HG03139 (cell line): ENCODE data around the gene CFTR.
"Not testable (repeated sequence)": the region's sequence is repeated elsewhere in the genome, so short reads cannot be mapped to it uniquely, and the experiment has no call there.

Experiments used
- ATAC-seq: cut with Tn5 transposase; IDR thresholded peaks from one replicate; pipeline ENCODE4 v1.9.1; 2021; ENCODE audit not compliant: unreplicated experiment

CFTR gene

DNA sequence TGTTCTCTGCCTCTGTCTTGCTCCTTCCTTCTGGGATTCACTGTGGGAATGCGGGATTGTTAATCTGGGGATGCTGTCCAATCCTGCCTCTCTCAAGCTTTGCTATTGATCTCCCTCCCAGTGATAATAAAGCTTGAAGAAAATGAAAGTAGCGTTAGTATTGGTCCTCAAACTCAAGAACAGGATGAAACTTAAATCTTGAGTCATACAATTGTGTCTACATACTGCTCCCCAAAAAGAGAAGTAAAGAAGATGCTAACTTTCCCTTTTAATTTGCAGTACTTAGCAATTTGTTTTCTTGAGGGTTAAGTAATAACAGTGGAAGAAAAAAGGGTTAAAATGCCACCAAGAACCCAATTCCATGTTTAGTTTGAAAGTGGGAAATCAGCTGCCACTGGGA, 13.6 kb downstream of the CFTR start:
- ATAC-seq, result no peak

DNA sequence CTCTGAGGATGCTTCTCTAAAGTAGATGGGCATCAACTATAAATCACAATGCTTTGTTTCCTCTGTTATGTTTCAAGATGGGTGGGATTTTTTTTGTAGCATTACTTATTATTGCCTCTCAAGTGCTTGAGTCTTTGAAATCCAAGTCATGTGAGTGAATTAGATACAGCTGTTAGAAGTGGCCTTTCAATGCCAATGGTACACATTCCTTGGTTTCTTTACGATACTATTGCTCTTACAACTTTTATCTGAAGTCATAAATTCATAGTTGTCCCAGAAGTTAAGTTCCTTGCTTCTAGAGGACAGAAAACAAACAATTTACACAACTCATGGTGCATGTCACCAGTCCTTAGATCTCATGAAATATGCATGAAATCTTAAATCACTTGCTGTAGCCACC, 15.5 kb downstream of the CFTR start:
- ATAC-seq, result no peak

DNA sequence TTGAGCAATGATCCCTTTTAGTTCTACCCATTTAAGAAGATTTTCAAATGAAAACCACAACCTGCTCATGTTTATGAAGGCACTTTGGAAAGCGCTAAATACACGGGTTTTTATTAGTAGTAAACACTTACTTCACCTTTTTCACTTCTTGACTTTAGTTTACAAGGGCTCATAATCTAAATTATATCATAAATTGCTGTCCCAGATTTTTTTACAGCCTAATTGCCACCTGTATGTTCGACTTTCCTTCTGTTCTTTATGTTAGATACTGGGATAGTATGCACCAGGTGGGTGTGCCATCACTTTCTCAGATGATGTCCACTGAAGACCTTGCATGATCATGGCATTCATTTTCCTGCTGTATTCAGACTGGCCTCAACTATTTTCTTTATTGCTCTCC, 22.5 kb downstream of the CFTR start:
- ATAC-seq, result no peak

DNA sequence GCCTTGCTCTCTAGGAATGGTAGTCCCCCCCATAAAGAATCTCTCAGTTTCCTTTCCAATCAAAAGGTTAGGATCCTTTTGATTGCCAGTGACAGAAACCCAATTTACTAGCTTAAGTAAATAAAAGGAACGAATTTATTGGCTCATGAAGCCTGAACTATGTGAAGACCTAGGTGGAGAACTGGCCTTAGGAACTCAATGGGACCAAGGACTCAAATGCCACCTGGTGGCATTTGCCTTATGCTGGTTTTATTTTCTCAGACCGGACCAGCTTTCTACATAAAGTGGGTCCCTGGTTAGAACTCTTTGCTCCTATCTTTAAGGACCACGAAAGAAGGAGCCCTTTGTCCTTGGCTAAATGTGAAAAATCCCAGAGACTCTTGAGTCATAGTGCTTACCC, 25.4 kb downstream of the CFTR start:
- ATAC-seq, result no peak

DNA sequence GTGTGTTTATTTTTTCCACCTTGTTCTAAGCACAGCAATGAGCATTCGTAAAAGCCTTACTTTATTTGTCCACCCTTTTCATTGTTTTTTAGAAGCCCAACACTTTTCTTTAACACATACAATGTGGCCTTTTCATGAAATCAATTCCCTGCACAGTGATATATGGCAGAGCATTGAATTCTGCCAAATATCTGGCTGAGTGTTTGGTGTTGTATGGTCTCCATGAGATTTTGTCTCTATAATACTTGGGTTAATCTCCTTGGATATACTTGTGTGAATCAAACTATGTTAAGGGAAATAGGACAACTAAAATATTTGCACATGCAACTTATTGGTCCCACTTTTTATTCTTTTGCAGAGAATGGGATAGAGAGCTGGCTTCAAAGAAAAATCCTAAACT, 28.9 kb downstream of the CFTR start:
- ATAC-seq, result no peak

DNA sequence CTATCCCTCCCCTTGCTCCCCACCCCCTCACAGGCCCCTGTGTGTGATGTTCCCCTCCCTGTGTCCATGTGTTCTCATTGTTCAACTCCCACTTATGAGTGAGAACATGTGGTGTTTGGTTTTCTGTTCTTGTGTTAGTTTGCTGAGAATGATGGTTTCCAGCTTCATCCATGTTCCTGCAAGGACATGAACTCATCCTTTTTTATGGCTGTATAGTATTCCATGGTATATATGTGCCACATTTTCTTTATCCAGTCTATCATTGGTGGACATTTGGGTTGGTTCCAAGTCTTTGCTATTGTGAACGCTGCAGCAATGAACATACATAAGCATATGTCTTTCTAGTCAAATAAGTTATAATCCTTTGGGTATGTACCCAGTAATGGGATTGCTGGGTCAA, 37.4 kb downstream of the CFTR start:
- ATAC-seq, result not testable (repeated sequence)

DNA sequence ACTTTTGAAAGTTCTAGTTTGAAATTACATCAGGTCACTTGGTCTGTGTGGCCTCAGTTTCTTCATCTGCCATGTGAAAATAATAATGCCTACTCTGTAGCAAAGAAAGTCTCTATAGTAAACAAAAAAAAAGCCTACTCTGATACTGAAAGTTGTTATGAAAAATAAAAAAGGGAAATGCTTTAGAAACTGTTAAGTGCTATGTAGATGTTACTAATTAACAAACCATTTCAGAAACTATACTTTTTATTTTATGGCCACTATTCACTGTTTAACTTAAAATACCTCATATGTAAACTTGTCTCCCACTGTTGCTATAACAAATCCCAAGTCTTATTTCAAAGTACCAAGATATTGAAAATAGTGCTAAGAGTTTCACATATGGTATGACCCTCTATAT, 50.6 kb downstream of the CFTR start:
- no peak for ATAC-seq

DNA sequence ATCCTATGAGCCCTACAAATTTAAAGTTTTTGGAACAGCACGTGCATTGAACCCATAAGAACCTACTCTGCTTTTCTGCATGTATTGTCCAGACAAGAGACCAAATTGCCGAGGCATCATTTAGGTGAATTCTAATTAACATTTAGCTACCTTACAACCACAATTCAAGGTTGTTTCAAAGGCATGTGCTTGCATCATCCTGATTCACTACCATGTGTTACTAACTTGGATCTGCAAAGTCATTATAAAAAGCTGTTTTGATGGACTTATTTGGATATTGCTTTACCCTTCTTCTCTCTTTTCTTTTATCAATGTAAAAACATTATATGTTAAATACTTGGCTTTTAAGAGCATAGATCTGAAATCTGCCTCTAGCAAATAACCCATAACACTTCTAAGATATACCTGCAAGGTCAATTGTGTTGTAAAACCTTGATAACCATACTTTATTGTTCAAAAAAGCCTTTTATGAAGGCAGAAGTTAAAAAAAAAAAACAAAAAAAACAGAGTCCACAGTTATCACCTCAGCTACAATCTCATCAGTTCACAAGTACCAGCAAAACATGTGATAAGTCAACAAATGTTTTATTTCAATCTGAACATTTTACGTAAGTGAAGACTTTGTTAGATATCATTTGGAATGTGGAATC, 51.9 kb downstream of the CFTR start:
- ATAC-seq, result no peak

DNA sequence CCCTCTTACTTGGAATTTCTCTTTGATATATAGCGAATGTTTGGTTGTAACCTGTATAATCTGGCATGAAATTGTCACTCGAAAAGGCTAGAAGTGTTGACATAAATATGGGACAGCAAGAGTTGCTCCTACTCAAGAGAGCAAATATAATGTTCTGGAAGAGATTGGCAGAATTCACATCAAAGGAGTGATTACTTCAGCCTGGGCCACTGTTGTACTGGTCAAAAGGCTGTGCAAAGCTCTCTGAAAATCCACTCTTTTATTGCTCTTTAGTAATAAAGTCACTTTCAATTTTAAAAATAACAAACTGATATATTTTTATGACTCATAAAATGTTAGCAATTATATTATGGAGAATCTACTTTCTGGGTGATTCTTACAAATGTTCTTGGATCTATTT, 58.2 kb downstream of the CFTR start:
- no peak for ATAC-seq

DNA sequence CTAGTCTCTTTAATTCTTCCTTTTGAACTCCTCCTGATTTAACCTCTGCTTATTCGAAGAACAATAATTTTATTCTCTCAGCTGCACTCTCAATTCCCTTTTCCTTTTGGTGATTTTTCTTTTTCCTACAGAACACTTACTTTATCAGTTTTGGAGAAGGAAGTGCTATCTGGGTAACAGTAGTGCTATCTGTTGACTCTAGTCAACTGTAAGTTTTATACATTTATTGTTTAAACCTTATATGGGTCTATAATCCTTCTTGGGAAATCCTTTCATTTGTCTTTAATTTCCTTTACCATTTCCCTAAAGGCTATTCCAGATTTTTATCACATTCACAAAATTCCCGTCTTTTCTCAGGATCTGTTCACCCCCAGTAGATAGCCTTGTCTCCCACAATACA, 64.2 kb downstream of the CFTR start:
- no peak for ATAC-seq

DNA sequence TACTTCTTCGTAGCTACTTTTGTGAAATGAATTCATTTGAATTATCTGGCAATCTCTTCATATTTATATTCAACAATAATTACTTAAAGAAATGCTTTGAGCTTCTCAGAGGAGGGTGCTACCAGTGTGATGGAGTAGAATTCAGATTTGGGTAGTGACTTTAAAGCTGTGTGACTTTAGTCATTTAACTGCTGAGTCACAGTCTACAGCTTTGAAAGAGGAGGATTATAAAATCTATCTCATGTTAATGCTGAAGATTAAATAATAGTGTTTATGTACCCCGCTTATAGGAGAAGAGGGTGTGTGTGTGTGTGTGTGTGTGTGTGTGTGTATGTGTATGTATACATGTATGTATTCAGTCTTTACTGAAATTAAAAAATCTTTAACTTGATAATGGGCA, 68.2 kb downstream of the CFTR start:
- no peak for ATAC-seq

DNA sequence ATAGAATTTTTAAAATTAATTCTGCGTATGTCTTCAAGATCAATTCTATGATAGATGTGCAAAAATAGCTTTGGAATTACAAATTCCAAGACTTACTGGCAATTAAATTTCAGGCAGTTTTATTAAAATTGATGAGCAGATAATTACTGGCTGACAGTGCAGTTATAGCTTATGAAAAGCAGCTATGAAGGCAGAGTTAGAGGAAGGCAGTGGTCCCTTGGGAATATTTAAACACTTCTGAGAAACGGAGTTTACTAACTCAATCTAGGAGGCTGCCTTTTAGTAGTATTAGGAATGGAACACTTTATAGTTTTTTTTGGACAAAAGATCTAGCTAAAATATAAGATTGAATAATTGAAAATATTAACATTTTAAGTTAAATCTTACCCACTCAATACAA, 70.8 kb downstream of the CFTR start:
- no peak for ATAC-seq

DNA sequence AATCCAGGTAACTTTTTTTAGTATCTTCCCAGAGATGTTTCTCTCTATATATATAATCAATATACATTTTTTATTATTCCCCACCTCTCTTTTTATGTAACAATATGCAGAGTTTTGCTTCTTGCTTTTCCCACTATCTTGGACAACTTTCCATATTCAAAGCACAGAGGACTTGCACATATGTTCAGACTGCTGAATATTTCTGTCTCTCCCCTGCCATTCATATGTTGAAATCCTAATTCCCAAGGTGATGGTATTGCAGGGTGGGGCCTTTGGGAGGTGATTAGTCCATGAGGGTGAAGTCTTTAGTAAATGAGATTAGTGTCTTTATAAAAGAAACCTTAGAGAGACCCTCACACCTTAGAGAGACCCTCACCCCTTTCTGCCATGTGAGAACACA, 72.8 kb downstream of the CFTR start:
- no peak for ATAC-seq

DNA sequence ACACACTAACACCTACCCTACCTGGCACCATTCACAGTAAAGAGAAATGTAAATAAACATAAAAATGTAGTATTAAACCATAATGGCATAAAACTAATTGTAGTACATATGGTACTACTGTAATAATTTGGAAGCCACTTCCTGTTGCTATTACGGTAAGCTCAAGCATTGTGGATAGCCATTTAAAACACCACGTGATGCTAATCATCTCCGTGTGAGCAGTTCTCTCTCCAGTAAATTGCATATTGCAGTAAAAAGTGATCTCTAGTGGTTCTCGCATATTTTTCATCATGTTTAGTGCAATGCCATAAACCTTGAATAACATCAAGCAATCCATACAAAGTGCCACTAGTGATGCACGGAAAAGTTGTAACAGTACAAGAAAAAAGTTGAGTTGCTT, 75.4 kb downstream of the CFTR start:
- ATAC-seq, result no peak

DNA sequence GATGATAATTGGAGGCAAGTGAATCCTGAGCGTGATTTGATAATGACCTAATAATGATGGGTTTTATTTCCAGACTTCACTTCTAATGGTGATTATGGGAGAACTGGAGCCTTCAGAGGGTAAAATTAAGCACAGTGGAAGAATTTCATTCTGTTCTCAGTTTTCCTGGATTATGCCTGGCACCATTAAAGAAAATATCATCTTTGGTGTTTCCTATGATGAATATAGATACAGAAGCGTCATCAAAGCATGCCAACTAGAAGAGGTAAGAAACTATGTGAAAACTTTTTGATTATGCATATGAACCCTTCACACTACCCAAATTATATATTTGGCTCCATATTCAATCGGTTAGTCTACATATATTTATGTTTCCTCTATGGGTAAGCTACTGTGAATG, 79.6 kb downstream of the CFTR start:
- no peak for ATAC-seq

DNA sequence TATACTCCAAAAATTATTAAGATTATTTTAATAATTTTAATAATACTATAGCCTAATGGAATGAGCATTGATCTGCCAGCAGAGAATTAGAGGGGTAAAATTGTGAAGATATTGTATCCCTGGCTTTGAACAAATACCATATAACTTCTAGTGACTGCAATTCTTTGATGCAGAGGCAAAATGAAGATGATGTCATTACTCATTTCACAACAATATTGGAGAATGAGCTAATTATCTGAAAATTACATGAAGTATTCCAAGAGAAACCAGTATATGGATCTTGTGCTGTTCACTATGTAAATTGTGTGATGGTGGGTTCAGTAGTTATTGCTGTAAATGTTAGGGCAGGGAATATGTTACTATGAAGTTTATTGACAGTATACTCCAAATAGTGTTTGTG, 80.2 kb downstream of the CFTR start:
- no peak for ATAC-seq

DNA sequence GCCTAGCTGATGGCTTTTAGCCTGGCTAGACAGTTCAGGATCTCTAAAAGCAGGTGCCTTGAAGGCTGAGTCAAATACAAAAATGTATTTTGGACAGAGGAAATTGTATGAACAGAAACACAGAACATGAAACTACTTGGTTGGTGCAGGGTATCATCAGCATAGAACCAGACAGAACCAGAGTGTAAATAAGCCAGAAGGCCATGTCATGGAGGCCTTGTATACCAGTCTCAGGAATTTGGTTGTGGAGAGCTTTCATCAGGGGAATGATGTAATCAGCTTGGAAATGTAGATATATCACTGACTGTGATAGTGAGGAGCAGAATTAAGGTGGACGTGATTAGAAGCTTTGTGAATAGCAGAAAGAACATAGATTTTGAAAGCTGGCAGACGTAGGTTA, 82.9 kb downstream of the CFTR start:
- ATAC-seq, result no peak

DNA sequence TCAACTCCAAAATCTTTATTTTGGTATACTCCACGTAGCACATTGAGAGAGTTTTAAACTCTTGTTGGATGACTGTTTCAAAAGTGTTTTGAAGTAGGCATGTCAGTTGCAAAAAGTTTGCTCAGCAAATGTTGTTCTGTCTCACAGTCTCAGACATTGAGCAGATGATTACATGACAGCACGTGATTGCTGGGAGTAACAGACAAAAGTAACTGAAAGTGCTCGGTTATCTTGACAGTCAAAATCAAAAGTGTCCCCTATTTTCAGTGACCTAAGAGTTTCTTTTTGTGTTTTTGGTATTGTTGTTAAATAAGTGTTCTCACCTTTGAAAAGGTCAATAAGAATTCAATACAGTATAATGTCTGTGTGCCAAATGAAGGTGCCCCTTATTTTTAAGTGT, 84.3 kb downstream of the CFTR start:
- ATAC-seq, result no peak

DNA sequence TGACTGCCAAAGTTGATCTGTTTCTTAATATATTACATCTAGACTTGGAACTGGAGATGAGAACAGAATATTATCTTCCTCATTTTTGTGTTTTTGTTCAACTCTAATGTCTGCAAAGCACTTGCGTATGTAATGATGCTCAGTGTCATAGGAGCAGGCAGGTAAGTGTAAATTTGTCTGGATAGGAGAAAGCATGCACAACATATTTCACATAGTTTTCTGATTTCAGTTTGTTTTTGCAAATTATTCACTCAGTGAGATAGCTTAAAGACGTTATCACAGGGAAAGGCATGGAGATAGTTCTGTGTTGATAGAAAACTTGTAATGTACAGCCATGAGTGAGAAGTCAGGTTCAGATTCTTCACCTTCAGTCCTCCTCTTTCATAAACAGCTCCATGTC, 84.8 kb downstream of the CFTR start:
- no peak for ATAC-seq

DNA sequence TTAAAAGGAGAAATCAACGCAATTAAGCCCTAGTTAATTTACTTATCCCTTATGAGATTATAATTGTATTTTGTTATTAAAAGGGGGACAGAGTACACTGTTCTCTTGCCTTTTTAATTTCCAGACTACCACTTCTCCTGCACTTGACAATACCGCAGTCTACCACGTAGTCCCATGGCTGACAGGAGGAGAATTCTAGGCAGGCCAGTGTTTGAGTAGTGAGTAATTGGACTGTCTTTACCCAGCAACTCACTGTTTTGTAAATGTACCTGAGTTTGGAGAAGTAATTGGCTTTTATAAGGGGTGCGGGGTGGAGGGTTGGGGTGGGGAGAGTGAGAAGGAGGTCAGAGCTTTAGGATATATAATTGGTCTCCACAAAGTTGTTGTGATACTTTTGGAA, 85.4 kb downstream of the CFTR start:
- no peak for ATAC-seq

DNA sequence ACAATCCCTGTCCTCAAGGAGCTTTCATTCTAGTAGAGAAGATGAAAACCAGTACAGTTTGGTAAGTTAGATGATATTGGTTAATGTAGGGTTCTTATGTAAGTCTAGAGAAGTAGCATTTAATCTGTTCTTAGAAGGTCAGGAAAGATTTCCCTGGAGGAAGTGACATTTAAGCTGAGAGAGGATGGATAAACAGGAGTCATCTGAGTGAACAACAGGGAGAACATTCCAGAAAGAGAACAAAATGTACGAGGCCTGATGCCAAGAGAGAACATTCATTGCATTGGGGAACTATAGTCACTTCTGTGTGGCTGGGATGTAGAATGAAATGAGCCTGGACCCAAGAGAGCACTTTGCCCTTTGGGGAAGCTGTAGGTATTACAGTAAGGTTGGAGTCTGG, 88.0 kb downstream of the CFTR start:
- no peak for ATAC-seq

DNA sequence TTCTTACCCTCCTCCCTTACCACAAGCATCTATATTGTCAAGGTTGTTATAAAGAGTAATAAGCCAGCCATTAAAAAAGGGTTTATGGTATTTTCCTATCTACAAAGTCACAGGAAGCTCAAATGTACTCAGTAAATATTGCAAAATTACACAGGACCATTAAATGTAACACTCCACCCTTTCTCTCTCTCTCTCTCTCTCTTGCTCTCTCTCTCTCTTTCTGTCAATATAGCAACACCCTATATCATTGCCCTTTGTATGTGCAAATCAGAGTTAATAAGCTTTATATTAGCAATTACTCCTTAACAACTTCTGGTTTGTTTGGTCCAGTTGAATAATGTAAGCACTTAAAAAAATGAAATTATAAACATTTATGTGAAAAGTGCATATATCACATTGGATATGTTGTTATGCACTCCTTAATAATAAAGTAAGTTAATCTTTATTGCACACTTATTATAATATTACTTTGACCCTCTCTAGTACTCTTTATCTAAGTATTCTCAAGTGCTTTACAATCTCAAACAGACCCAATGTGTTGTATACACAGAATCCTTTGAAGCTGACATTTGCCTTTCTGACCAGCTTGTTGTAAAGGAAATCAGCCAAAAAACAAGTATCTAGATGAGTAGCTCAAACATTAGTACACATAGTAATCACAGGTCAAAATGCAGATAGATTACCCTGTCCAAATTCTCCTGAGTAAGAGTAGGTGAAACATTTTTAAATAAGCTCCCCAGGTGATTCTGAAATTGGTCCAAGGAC, 93.2 kb downstream of the CFTR start:
- no peak for ATAC-seq

DNA sequence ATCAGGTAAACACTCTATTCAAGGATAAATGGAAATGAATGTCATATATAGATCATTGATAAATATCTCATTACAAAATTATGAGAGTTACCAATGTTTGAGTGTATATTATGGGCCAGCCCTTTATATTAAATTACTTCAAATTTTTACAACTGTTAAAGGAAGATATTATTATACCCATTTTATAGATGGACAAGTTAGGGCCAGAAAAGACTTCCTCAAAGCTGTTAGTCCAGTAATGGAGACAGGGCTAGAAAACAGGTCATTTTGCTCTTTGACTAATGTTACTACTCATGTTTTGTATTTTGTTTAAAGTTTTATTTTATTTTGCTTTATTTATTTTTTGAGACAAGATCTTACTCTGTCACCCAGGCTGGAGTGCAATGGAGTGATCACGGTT, 101.6 kb downstream of the CFTR start:
- ATAC-seq, result no peak
